Small intestine (tissue), 7 donors: ENCODE measurements around the gene MSANTD3. TPM values are rescaled to one million over a fixed set of nuclear protein-coding genes. Genes with fewer than 3 reads are reported as not detected.

Experiments
- DNase-seq, 2 donors: peaks; one replicate each; pipeline versions ENCODE4 v3.0.0 to v3.0.0-alpha.2; 2013
- FAIRE-seq: peaks from 2 replicates; lab custom pipeline; 2012; peaks lifted over from hg19 to GRCh38; lab: Jason Lieb, UNC
- H3K27ac ChIP-seq, 3 donors: one replicate each; pipeline ENCODE4 v1.5.1; 2013; ENCODE audit warnings: low read length in 2 of 3, mild to moderate bottlenecking in 2 of 3, control low read depth in 1 of 3, inconsistent platforms in 1 of 3, low read depth in 1 of 3, moderate library complexity in 1 of 3
- H3K27me3 ChIP-seq, 3 donors: one replicate each; pipeline ENCODE4 v1.6.1; 2013; ENCODE audit warnings: low read length in 3 of 3, inconsistent platforms in 1 of 3; ENCODE audit not compliant: control insufficient read depth in 3 of 3, insufficient read depth in 3 of 3
- H3K36me3 ChIP-seq, 3 donors: one replicate each; pipeline ENCODE4 v1.6.1; 2013; ENCODE audit warnings: low read length in 3 of 3, inconsistent platforms in 1 of 3, low read depth in 1 of 3, mild to moderate bottlenecking in 1 of 3, moderate library complexity in 1 of 3; ENCODE audit not compliant: control insufficient read depth in 3 of 3, insufficient read depth in 2 of 3
- H3K4me1 ChIP-seq, 3 donors: one replicate each; pipeline ENCODE4 v1.6.1; 2013; ENCODE audit warnings: low read length in 2 of 3, inconsistent platforms in 1 of 3, low read depth in 1 of 3, mild to moderate bottlenecking in 1 of 3, moderate library complexity in 1 of 3; ENCODE audit not compliant: control insufficient read depth in 3 of 3, insufficient read depth in 2 of 3
- H3K4me3 ChIP-seq, 3 donors: one replicate each; pipeline ENCODE4 v1.5.1; 2013; ENCODE audit warnings: low read length in 3 of 3, control low read depth in 1 of 3, inconsistent platforms in 1 of 3, low read depth in 1 of 3, mild to moderate bottlenecking in 1 of 3, moderate library complexity in 1 of 3
- H3K9me3 ChIP-seq, 2 donors: one replicate each; pipeline ENCODE4 v1.6.1; 2013; ENCODE audit warnings: low read depth in 1 of 2, low read length in 1 of 2; ENCODE audit not compliant: control insufficient read depth in 2 of 2, insufficient read depth in 1 of 2
- WGBS, 3 donors: extraction: QIAGEN DNeasy Blood & Tissue Kit; methylation state at CpG; one replicate each; pipeline ENCODE4 v1.1.7; 2013; 5-methylcytosine and 5-hydroxymethylcytosine counted together
- polyA plus RNA-seq, 4 donors: library from polyadenylated mRNA; stranded (reverse) in 3 of 4; unstranded in 1 of 4; fragments of 200-250 nt in 3 of 4; fragments of 120-200 nt in 1 of 4; gene quantifications; one replicate each; pipeline versions ENCODE4 v1.2.1 to v1.2.3, GENCODE V29; 2013
- donor health status: healthy with polysubstance abuse.
- donor health status: control.
- donor health status: control.
- donor health status: Bipolar disorder and iron deficiency.
- donor health status: healthy.

The MSANTD3 gene
- polyA plus RNA-seq, 4 donors: 6.5 to 11.3 (median 8.7) TPM

DNA sequence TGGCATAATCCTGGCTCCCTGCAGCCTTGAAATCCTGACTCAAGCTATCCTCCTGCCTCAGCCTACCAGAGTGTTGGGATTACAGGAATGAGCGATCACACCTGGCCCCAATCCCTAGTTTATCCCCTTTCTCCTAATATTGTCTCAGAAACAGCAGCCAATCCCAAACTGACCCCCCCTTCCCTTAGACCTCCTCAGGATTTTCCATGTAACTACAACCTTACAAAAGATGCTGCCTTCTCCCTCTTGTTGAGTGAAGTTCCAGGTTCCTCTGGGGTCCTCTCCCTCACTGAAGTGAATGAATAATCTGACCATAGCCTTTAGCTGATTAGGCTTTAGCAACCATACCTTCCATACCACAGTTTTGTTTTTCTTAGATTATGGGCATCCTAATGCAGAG lies 25.9 kb upstream of the MSANTD3 start:
- Histone ChIP-seq H3K4me1 (no peaks in the 10 kb centered on the region), H3K9me3 (no peaks in the 10 kb centered on the region), H3K36me3 (no peaks in the 10 kb centered on the region), H3K4me3 (no peak overlapping the region), H3K27ac (no peak overlapping the region), H3K27me3 (no peaks in the 10 kb centered on the region)
- WGBS, 3 donors: 81 to 88% (median 84%) methylated on average over 1 of the region's 1 CpG
- DNase-seq (no peak), FAIRE-seq (no peak)

- no peaks in the 10 kb centered on the region for H3K4me1 ChIP-seq
- 93 to 100% (median 100%) methylated on average over 1 of the region's 1 CpG for WGBS, 3 donors
- H3K36me3 ChIP-seq: no peaks in the 10 kb centered on the region
- no peaks in the 10 kb centered on the region for H3K27me3 ChIP-seq
- FAIRE-seq: no peak
- DNase-seq: no peak
- no peak overlapping the region for H3K27ac ChIP-seq
- H3K9me3 ChIP-seq: no peaks in the 10 kb centered on the region
- H3K4me3 ChIP-seq: no peak overlapping the region
Measured at GRCh38 chr9:100406962-100407361, 20.0 kb upstream of the MSANTD3 start.

DNA sequence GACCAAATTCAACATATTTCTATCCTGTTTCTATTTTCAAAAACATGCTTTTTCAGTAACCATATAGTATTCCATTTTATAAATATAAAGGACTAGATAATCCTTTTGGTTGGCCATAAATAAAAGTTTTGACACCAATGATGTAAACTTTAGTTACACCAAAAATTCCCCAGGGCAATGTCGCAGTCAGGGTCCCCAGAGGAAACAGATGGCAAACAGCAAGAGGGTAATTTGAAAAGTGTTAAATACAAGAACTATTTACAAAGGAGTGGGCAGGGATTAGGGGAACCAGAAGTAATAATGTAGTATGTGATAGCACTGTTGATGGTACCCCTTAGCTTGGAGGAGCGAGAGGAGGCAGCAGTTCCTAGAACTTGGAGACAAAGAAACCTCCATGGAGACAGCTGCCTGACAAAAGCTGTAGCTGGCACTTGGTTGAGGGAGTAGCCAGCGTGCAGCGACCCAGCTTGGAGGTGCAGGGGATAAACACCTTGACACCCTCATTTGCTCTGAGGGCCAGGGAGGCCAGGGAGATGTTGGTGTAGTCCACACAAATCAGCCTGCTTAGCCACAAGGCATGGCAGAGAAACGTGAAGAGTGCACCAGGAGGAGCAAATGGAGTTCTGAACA lies 18.3 kb upstream of the MSANTD3 start:
- peaks cover 0 to 7% of the 10 kb centered on the region in 2 donors for H3K9me3 ChIP-seq
- no peak for DNase-seq
- no peak for FAIRE-seq
- H3K4me1 ChIP-seq: no peaks in the 10 kb centered on the region
- no peak overlapping the region for H3K27ac ChIP-seq
- no peak overlapping the region for H3K4me3 ChIP-seq
- 44 to 54% (median 52%) methylated on average over 5 of the region's 5 CpGs for WGBS, 3 donors
- no peaks in the 10 kb centered on the region for H3K27me3 ChIP-seq
- H3K36me3 ChIP-seq: no peaks in the 10 kb centered on the region

DNA sequence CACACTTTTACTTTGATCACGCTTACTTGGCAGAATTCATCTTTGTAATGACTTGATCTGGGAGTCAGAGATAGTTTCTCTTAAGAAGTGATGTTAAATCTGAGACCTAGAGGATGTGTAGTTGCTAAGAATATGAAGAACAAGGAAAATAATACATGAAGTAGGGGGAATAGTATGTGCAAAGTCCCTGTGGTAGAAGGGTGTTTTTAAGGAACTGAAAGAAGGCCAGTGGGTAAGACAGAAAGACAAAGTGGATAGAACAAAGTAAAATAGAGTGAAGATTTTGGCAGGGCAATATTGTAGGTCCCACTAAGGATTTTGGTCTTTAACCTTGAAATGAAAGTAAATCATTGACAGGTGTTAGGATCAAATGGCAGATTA lies 17.8 kb upstream of the MSANTD3 start:
- WGBS, 3 donors: 92 to 96% (median 94%) methylated on average over 1 of the region's 1 CpG
- peaks cover 0 to 7% of the 10 kb centered on the region in 2 donors for H3K9me3 ChIP-seq
- DNase-seq: no peak
- H3K36me3 ChIP-seq: no peaks in the 10 kb centered on the region
- H3K27me3 ChIP-seq: no peaks in the 10 kb centered on the region
- FAIRE-seq: no peak
- no peaks in the 10 kb centered on the region for H3K4me1 ChIP-seq
- no peak overlapping the region for H3K27ac ChIP-seq
- H3K4me3 ChIP-seq: no peak overlapping the region

DNA sequence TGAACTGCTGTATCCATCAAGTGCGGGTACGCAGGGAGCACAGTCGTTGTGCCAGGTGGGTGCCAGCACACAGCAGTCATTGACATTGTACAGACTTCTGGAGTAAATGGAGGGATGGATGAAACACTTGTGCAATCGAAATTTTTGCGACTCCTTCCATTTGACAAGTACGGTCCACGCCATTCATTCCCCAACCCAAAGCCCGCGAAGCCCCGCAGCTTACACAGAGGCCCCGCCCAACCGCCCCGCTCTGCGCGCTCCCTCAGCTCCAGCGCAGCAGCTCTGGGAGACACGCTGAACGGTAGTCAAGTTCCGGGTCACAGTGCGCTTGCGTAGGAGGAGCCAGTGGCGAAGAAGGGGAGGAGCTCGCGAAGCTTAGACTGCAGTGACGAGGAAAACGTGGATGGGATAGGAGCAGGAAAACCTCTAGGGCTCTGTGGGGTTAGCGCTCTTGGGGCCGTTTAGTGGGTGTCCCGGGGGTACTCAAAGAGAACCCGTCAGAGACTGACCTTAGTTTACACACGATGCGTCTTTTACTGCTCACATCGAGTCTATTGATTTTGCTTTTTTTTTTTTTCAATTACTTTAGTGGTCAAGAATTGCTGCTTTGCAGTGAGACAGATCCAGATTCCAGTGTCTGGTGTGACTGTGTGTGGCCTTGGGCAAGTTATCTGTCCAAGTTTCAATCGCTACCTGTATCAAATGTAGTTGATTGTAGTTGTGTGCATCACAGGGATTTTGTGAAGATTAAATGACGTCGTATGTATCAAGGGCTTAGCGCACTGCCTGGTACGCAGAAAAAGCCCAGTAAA lies 15.3 kb upstream of the MSANTD3 start:
- H3K9me3 ChIP-seq: peaks cover 0 to 7% of the 10 kb centered on the region in 2 donors
- H3K27me3 ChIP-seq: no peaks in the 10 kb centered on the region
- H3K4me1 ChIP-seq: no peaks in the 10 kb centered on the region
- 9 to 13% (median 12%) methylated on average over 38 of the region's 38 CpGs for WGBS, 3 donors
- no peak for FAIRE-seq
- peak; percentile 94 to 95 for DNase-seq
- no peak overlapping the region for H3K27ac ChIP-seq
- no peaks in the 10 kb centered on the region for H3K36me3 ChIP-seq
- peak overlapping the region; percentile 24 to 44 (median 42) for H3K4me3 ChIP-seq

DNA sequence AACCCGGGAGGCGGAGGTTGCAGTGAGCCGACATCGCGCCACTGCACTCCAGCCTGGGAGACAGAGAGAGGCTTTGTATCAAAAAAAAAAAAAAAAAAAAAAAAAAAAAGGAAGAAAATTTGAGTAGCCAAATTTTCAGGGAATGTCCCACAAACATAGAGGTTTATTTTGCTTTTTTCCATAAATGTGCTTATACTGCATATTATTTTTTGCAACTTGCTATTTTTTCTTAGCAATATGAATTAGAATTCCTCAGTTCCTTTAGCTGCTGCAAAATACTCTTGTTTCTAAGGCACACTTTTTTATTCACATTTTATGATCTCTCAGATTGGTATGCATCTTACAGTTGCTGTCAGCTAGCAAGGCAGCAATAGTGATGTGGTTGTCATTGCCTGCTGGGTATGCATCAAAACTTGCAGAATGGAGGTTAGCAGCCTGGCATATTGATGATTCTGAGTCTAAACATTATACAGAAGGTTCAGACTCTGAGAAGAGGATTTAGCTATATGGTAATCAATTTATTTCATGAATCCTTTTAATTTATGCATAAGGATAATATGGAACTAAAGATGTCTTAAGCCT lies 13.0 kb upstream of the MSANTD3 start:
- Histone ChIP-seq H3K27me3 (peaks cover 0 to 4% (median 3%) of the 10 kb centered on the region in 3 donors), H3K36me3 (no peaks in the 10 kb centered on the region), H3K4me1 (no peaks in the 10 kb centered on the region), H3K4me3 (no peak overlapping the region), H3K9me3 (peaks cover 0 to 7% of the 10 kb centered on the region in 2 donors), H3K27ac (no peak overlapping the region)
- DNase-seq (no peak), FAIRE-seq (no peak)
- 96 to 100% (median 99%) methylated on average over 5 of the region's 5 CpGs for WGBS, 3 donors

DNA sequence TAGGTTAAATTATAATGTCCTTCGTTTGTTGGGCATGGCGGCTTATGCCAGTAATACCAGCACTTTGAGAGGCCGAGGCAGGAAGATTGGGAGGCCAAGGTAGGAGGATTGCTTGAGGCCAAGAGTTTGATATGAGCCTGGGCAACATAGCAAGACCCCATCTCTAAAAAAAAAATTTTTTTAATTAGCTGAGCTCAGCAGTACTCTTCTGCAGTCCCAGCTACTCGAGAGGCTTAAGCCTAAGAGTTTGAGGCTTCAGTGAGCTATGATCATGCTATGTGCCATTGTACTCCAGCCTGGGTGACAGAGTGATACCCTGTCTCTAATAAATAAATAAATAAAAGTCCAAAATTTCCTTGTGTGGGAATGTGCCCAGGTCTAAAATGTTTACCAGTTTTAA lies 9.1 kb upstream of the MSANTD3 start:
- Histone ChIP-seq H3K9me3 (peaks cover 0 to 3% of the 10 kb centered on the region in 2 donors), H3K27me3 (peaks cover 3 to 4% (median 3%) of the 10 kb centered on the region in 3 donors), H3K27ac (no peak overlapping the region), H3K4me1 (no peaks in the 10 kb centered on the region), H3K36me3 (no peaks in the 10 kb centered on the region), H3K4me3 (no peak overlapping the region)
- DNase-seq (no peak), FAIRE-seq (no peak)
- 70 to 81% (median 76%) methylated on average over 4 of the region's 4 CpGs for WGBS, 3 donors

GRCh38 chr9:100419166-100419565 lies 7.8 kb upstream of the MSANTD3 start:
- peaks cover 3 to 4% (median 3%) of the 10 kb centered on the region in 3 donors for H3K27me3 ChIP-seq
- H3K4me3 ChIP-seq: no peak overlapping the region
- FAIRE-seq (no peak), DNase-seq (no peak)
- H3K4me1 ChIP-seq: no peaks in the 10 kb centered on the region
- WGBS, 3 donors: 85 to 98% (median 85%) methylated on average over 3 of the region's 3 CpGs
- H3K27ac ChIP-seq: no peak overlapping the region
- no peaks in the 10 kb centered on the region for H3K9me3 ChIP-seq
- H3K36me3 ChIP-seq: no peaks in the 10 kb centered on the region
